ENCODE measurements around the gene LMCD1. TPM values are rescaled to one million over a fixed set of nuclear protein-coding genes. Genes with fewer than 3 reads are reported as not detected.

The LMCD1 gene
- total and polyA plus RNA-seq, 8 donors, result 14.0 to 39.4 (median 17.4) TPM

DNA sequence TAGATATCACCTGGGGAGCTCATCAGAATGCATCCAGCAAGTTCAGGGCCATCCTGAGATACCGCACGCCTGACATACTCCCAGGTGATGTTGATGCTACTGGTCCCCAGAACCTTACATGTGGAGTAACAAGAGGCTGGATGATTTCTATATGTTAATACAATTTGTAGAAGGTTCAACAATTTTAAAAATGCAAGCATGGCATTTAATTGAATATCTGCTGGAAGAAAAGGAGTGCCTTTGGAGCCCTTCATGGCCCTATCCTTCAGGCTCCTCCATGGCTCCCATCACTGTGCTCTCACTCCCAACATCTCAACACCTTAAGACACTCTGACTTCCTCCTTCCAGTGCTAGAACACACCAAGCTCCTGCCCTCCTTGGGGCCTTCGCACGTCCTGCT, 36.6 kb downstream of the LMCD1 start:
- intact Hi-C loops (cut with DNase I), result no loop called here
- Histone ChIP-seq H3K4me1 (no peaks in the 10 kb centered on the region), H3K9me3 (no peaks in the 10 kb centered on the region), H3K4me3 (no peak overlapping the region), H3K27ac (no peak overlapping the region), H3K36me3 (peaks cover 0 to 31% (median 0%) of the 10 kb centered on the region in 3 donors), H3K27me3 (no peaks in the 10 kb centered on the region)
- ATAC-seq, result no peak
- no peak for DNase-seq
- no peak for FAIRE-seq
- WGBS, 2 donors, result 94 to 96% methylated on average over 4 of the region's 4 CpGs
- TF ChIP-seq, protein P1, sequence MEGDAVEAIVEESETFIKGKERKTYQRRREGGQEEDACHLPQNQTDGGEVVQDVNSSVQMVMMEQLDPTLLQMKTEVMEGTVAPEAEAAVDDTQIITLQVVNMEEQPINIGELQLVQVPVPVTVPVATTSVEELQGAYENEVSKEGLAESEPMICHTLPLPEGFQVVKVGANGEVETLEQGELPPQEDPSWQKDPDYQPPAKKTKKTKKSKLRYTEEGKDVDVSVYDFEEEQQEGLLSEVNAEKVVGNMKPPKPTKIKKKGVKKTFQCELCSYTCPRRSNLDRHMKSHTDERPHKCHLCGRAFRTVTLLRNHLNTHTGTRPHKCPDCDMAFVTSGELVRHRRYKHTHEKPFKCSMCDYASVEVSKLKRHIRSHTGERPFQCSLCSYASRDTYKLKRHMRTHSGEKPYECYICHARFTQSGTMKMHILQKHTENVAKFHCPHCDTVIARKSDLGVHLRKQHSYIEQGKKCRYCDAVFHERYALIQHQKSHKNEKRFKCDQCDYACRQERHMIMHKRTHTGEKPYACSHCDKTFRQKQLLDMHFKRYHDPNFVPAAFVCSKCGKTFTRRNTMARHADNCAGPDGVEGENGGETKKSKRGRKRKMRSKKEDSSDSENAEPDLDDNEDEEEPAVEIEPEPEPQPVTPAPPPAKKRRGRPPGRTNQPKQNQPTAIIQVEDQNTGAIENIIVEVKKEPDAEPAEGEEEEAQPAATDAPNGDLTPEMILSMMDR (IDR thresholded peaks at IDR 0.05), result no peak

DNA sequence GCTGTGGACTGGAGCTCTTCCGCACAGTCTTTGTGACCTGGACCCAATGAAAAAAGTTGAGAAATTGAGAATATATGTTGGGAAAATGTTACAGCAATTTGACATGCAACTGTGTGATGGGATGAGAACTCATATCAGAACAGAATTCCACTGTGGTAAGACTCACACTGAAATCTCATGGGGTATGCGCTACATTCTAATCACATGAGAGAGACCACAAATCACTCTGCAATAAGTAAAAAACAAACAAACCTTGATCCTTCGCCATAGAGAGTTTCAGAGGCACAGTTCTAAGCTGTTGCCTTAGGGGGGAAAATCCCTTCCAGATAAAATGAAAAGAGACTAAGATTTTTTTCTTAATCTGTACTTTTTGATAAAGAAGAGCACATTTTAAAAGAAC, 37.3 kb downstream of the LMCD1 start:
- WGBS, 2 donors, result 91 to 94% methylated on average over 3 of the region's 3 CpGs
- FAIRE-seq, result no peak
- H3K4me1 ChIP-seq, result no peaks in the 10 kb centered on the region
- intact Hi-C loops (cut with DNase I), result no loop called here
- no peak overlapping the region for H3K4me3 ChIP-seq
- no peaks in the 10 kb centered on the region for H3K27me3 ChIP-seq
- H3K27ac ChIP-seq, result no peak overlapping the region
- no peak for DNase-seq
- ATAC-seq, result no peak
- peaks cover 0 to 31% (median 0%) of the 10 kb centered on the region in 3 donors for H3K36me3 ChIP-seq
- TF ChIP-seq, protein P1 (IDR thresholded peaks at IDR 0.05), result no peak
- no peaks in the 10 kb centered on the region for H3K9me3 ChIP-seq

DNA sequence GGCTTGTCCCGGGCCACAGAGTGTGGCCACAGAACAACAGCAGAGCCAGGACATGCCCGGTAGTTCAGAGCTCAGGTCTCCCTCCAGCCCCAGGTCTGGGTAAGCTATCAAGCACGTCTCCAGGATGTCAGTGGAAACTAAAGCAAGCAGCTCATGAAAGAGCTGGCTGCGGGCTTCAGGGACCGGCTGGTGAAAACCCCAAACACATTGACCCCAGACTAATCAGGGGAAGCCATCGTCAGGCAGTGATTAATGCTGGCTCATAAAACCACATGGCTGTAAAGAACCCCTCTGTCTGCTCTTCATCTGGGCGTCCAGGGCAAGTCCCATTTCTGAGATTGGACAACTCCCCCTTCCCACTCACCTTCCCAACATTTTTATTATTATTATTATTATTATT, 37.8 kb downstream of the LMCD1 start:
- intact Hi-C loops (cut with DNase I), result no loop called here
- no peaks in the 10 kb centered on the region for H3K9me3 ChIP-seq
- TF ChIP-seq, protein P1 (IDR thresholded peaks at IDR 0.05), result no peak
- ATAC-seq (no peak), DNase-seq (no peak), FAIRE-seq (no peak)
- H3K4me1 ChIP-seq, result no peaks in the 10 kb centered on the region
- 82 to 84% methylated on average over 7 of the region's 7 CpGs for WGBS, 2 donors
- H3K4me3 ChIP-seq, result no peak overlapping the region
- H3K27me3 ChIP-seq, result no peaks in the 10 kb centered on the region
- peaks cover 0 to 31% (median 0%) of the 10 kb centered on the region in 3 donors for H3K36me3 ChIP-seq
- H3K27ac ChIP-seq, result no peak overlapping the region

DNA sequence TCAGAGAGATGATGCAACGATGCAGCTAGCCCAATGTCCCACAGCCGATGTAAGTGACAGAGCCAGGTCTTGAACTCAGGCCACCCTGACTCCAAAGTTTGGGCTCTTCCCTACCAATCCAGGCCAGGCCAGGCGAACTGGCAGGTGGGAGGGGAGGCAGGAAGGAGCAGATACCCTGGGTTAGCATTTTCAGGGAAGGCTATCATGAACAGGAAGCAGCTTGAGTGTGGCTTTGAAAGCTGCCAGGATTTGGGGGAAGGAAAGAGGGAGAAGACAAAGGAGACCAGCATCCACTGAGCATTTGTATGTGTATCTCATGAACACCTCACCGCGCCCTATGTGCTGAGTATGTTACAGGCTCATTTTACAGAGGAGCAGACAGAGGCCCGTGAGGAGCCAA, 38.8 kb downstream of the LMCD1 start:
- TF ChIP-seq, protein P1 (IDR thresholded peaks at IDR 0.05), result no peak
- intact Hi-C loops (cut with DNase I), result no loop called here
- H3K27ac ChIP-seq, result no peak overlapping the region
- no peaks in the 10 kb centered on the region for H3K9me3 ChIP-seq
- H3K4me1 ChIP-seq, result no peaks in the 10 kb centered on the region
- H3K27me3 ChIP-seq, result no peaks in the 10 kb centered on the region
- H3K4me3 ChIP-seq, result no peak overlapping the region
- no peak for DNase-seq
- no peak for ATAC-seq
- H3K36me3 ChIP-seq, result peaks cover 0 to 31% (median 0%) of the 10 kb centered on the region in 3 donors
- WGBS, 2 donors, result 72 to 76% methylated on average over 6 of the region's 6 CpGs
- no peak for FAIRE-seq

DNA sequence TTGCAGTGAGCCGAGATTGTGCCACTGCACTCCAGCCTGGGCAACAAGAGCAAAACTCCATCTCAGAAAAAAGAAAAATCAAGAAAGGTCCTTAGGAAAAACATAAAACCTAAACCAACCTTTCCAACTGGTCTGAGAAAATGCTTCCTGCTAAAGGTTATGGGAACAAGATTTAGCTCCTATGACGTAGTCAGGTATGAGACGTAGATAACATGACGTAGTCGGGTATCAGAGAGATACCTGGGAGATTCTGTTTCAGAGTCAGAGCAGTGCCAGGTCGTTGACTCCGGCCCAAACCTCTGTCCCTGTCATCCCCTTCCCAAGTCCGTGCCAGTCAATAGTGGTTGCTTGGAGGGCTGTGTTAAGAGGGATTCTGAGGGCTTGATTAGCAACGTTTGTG, 39.9 kb downstream of the LMCD1 start:
- Histone ChIP-seq H3K27me3 (no peaks in the 10 kb centered on the region), H3K27ac (no peak overlapping the region), H3K4me3 (no peak overlapping the region), H3K9me3 (no peaks in the 10 kb centered on the region), H3K4me1 (no peaks in the 10 kb centered on the region), H3K36me3 (peaks cover 0 to 31% (median 0%) of the 10 kb centered on the region in 3 donors)
- 90 to 91% methylated on average over 9 of the region's 9 CpGs for WGBS, 2 donors
- intact Hi-C loops (cut with DNase I), result no loop called here
- TF ChIP-seq, protein P1 (IDR thresholded peaks at IDR 0.05), result no peak
- DNase-seq (no peak), FAIRE-seq (no peak), ATAC-seq (no peak)

Data from pancreas (tissue), 10 donors.